ENCODE data around the gene ADAMTS20.
A peak's percentile ranks its signal among the peaks of the same experiment; 100 is the strongest.

Gene ADAMTS20

DNA sequence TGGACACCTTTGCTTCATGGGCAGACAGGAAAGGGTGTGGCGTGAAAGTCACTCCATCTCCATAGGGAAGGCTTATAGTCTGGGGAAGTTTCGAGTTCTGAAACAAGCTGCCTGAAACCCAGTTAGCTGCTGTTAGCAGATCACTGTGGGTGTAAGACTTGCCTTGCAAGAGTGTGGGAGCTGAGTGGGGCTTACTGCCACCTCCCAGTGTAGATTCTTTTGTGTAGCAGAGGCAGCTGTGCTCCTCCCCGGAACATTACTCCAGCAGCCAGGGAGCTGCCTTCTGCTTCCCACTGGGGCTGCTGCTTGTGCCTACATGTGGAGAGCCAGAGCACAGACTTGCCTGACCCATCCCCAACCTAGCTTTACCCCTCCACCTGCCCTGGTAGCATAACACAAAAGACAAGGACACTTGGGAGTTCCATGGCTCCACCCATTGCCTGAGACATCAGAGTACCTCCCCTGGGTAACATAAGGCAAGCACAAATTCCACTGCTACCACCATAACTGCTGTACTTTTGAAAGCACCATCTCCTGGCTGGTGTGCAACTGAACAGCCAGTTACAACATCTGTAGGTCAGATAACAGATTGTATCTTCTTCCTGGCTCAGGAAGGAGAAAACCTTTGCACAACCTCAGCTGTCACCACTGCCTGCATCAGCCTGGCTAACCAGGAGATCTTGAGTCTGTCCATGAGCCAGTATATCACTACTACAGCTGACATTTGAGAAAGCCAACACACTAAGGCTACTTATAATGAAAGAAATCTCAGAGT, 69.5 kb downstream of the ADAMTS20 start:
- DNase-seq (ENCODE audit: low read depth) = no peak

DNA sequence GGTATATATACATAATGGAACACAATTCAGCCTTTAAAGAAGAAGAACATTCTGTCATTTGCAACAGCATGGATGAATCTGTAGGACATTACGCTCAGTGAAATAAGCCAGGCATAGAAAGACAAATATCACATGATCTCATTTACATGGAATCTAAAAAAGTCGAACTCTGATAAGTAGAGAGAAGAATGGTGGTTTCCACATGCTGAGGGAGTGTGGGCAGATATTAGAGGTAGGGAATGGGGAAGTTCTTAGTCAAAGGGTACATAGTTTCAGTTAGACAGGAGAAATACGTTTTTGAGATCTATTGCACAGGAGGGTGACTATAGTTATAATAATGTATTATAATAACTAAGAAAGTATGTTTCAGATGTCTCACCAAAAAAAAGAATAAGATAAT, 71.4 kb downstream of the ADAMTS20 start:
- DNase-seq (ENCODE audit: low read depth) = no peak

DNA sequence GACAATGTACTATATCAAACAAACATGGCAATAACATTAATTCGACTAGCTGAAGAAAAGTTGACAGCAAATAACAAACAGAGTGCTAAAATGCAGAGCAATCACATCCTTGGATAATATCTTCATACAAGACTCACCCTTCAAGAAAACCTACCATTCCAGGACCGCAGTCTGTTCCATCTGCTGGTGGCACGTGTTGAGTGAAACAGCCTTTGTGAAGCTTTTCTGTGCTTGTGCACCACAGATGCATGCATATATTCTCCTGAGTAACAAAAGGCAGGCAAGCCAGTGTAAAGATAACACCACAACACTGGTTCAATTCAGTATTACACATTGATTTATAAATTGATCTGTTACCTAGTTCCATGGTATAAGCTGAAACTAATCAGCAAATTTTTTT, 89.3 kb downstream of the ADAMTS20 start:
- DNase-seq (ENCODE audit: low read depth) = no peak

DNA sequence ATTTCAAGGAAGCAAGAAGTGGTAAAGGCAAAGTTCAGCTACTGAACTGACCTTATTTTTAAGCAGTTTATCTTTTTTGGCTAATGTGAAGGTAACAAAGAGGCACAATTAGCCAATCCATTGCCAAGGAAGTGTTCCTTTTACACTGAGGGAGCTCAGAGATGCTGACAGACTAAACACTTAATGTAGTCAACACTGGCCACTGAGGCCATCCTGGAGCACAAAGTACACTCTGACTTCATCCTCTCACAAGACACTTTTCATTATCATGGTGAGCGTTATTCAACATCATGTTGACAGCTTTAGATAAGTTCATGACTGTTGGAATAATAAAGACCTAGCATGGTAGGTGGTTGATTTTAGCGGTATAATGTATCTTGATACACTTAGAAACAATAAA, 89.9 kb downstream of the ADAMTS20 start:
- no peak for DNase-seq (ENCODE audit: low read depth)

DNA sequence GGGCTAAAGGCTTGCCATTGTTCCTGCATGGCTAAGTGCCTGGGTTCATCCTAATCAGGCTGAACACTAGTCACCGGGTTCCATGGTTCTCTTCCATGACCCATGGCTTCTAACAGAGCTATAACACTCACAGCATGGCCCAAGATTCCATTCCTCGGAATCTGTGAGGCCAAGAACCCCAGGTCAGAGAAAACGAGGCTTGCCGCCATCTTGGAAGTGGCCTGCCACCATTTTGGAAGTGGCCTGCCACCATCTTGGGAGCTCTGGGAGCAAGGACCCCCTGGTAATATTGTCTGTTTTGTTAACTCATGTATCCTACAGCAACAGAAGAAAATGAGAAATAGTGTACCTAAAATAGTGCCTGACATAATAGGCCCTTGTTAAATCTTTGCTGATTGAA, 92.7 kb downstream of the ADAMTS20 start:
- DNase-seq (ENCODE audit: low read depth) = no peak

DNA sequence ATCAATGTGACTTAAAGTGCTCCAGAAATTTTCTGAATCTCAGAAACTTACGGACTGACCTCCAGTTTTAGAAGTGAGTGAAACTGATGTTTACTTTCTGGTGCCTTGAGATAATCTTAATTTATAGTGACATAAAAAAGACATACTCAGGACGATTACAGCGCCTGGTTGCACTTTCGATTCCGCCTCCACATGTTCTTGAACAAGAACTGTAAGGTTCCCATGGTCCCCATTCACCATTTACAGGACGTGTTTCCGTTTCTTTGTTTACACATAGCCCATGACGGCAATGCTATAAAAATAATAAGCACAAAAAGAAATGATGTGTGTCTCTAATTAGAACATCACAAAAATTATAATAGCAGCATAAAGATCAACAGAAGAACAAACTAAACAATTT, 98.2 kb downstream of the ADAMTS20 start:
- no peak for DNase-seq (ENCODE audit: low read depth)

DNA sequence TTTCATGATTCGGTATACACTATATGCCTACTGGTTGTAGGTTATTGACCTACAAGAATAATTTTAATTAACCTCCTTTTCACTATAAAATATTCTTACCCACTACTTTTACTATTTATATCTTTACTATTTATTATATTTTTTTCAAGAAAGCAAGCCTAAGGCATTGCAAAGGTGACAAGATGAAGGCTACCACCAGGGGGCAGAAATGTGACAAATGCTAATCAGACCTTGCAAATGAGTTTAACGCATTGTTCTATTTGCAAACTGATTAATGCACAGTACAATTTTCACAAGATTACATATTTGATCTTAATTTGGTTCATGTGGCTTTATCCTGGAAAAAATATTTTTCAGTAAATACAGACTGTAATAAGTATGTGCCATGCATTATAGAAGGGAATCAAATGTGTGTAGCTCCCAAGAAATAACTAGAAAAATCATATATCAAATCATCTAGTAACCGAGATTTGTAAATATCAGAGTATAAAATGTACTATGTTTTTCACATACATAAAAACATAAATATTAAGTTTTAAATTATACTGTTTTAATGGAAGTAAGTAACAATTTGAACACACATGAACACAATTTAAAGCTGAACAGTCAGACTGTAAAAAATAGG, 107.0 kb downstream of the ADAMTS20 start:
- peak; percentile 27 for DNase-seq (ENCODE audit: low read depth)

DNA sequence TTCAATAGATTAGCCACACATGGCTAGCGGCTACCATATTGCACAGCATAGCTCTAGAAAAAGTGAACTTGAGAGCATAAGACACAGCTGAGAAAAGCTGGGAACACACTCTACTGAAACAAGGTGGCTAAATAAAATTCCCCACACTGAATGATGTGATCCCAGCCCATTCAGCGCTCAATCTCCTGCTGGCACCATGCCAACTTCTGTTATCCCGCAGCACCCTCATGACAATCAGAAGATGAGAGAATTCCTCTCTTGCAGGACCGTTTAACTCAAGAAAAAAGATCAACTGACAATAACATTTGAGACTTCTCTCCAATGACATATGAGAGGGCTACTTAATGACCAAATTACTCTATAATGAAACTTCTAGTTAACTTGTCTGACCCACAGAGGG, 115.4 kb downstream of the ADAMTS20 start:
- DNase-seq (ENCODE audit: low read depth) = no peak

DNA sequence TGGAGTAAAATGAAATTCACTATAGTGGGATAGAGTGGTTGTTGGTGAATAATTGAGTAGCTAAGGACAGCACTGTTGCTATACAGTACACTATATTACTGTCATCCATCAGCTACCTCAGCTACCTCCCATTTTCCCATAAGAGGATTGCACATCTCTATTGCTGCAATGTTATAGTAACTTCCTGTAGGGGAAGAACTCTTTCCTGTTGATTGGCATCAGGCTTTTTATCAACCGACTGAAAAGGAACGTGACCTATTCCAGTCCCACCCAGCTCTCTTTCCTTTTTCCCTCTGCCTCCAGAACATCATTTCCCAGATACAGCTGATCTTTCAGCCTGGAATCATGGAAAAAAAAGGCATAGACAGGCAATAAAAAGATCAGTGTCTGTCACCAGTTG, 117.4 kb downstream of the ADAMTS20 start:
- no peak for DNase-seq (ENCODE audit: low read depth)

DNA sequence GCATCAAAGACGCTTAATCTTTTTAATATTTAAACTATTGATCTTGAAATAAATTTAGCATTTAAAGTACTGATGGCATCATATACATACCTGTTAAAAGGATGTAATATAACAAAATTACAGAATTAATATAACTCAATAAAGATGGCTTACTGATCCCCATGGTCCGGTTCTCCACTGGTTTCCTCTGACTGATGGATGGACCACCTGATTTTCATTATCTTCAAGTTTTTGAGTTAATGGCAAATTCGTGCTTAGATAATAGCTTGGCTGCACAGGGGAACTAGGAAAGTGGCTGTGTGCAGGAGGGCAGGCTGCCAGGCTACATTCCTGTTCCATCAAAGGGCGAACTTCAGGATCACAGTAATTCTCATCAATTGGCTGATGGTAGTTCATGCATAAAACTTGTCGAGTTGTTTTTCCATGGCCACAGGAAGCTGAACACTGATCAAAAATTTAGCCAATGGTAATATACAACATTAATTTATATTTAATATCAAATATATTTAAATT, 123.9 kb downstream of the ADAMTS20 start:
- no peak for DNase-seq (ENCODE audit: low read depth)

DNA sequence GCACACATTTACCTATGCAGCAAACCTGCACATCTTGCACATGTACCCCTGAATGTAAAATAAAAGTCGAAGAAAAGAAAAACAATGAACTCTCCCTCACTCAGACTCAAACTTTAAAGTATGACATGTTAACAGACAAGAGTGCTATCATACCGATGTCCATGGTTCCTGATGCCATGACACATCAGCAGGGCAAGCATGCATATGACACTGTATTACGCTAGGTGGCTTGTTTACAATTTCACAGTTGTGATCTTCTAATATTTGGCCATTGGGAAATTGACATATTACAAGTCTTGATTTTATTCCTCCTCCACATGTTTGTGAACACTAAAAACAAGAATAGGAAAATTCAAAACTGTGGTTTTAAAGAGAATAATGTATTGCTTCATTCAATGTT, 126.6 kb downstream of the ADAMTS20 start:
- DNase-seq (ENCODE audit: low read depth) = no peak

DNA sequence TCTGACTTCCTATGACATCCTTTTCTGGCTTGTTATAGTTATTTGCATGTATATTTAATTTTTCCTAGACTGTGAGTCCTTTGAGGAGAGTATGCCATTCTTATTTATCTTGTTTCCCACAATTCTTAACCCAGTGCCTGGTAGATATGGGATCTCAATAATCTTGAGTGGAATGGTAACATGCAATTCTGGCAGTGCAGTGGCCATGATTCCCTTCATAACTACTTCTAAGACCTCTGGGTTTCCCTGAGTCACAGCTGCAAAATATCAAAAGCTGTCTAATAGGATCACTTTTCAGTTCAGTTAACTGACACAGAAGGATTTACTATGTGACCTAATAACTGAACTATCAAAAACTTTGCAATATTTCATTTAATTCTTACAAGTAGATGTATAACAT, 135.0 kb downstream of the ADAMTS20 start:
- DNase-seq (ENCODE audit: low read depth) = no peak

DNA sequence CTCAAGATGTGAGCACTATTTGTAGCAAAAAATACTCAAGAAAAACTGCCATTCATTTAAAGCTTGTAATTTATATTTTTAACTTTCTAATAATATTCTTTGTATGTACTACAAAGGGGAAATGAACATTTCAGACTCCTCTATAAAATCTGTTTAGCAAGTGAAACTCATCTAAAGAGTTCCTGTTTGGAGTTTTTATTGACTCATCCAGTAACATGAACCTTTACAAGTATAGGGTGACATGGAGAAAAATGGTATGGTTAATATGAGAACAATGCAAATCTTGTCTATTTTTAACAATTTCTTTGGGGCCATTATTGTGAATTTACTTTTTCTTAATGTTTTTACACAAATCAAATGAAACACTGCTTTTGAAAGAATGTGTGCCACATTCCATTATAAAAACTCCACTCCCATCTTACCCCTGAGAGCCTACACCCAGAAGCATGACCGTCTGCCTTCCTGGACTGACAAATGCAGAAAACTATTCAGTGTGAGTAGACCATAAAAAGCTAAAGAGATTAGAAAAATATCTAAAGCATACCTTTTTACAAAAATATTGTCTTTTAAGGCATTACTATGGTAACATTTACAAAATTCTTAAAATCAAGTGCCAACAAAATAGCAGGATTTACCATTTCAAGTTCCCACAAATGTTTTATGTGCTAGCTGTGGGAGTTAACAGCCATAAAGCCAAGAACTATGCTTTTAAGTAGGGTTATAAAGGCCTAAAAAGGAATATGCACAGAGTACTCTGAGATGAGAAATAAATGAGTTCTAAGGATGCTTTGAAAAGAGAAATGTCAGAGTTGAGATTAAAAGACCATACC, 144.0 kb downstream of the ADAMTS20 start:
- no peak for DNase-seq (ENCODE audit: low read depth)

DNA sequence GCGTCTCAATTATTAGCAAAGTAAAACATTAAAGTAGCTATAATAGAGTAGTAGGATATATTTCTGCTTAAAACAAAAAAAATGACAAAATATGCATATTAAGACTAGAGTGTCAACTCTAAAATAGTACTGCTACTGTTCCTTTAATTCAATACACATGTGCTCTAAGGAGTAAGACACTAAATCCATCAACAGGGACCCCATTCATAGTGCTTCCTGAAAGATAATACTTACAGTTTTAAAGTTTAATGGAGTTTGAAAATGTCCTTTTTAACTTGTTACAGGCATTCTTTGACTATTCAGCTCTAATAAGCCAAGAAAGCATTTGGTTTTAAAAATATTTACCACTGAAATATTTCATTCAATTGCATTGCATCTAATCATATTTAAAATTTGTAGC, 145.2 kb downstream of the ADAMTS20 start:
- no peak for DNase-seq (ENCODE audit: low read depth)

DNA sequence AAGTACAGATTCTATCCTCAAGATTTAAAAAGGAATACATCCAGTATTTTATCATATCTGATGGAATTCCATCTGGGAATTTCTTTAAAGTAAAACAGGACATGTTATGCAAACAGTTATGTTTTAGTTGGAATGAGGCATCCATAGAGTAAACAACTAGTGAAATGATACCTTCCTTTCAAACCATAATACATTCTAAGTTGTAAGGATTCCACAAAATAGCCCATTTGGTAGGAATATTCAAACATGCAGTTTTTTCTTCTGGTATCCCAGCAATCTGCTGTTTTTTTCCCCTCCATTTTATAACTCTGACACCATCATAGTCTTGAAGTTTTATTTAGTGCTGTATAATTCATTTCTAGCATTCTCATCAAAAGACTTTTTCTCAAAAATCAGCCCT, 149.6 kb downstream of the ADAMTS20 start:
- DNase-seq (ENCODE audit: low read depth) = no peak

DNA sequence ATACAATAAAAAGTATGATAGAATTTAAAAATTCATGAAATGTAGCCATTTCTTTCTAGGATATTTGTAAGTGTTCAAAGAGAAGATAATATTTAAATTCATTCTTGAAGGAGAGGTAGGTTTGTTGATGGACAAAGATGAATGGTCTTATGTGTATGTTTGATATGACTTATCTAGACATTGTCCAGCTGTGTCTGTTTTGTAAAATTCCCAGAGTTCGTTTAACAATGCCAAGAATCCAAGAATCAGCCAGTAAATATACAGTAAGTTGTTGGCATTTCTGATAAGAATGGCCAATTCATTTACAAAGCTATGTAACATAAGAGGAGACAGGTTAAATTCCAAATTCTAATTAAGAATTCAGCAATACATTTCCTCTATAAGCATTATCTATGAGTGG, 150.9 kb downstream of the ADAMTS20 start:
- no peak for DNase-seq (ENCODE audit: low read depth)

DNA sequence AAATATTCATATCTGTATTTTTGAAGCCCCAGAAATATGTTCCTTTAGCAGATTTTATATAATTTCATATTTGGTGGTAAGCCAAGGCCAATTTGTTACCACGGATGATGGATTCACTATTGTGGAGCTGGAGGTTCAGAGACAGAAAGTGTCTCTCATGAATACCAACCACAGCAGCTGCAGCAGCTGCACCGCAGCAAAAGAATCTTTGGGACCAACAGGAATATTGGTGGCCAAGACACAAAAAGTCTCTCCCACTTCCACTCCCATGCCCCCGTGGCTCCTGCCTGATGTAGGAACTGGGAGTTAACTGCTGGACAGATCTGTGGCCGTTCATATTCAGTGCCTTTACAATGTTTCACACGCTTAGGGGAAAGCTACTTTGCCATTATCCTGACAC, 155.3 kb downstream of the ADAMTS20 start:
- no peak for DNase-seq (ENCODE audit: low read depth)

DNA sequence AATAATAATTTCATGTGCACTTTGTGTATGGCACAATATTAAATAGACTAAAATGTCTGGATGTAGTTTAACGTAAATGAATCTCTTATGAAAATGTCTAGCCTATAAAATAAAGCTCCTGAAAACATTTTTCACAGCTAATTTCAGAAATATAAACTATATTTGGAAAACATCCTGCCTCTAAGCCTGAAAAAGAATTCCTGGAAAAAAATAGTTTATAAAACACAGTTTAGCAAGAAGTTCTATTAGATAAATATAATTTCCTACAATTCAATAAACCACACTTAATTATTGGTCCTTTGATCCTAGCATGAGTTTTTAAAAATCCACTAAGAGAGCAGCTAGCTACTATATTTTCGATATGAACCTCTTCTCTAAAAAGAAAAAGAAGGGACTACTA, 159.9 kb downstream of the ADAMTS20 start:
- DNase-seq (ENCODE audit: low read depth) = no peak

DNA sequence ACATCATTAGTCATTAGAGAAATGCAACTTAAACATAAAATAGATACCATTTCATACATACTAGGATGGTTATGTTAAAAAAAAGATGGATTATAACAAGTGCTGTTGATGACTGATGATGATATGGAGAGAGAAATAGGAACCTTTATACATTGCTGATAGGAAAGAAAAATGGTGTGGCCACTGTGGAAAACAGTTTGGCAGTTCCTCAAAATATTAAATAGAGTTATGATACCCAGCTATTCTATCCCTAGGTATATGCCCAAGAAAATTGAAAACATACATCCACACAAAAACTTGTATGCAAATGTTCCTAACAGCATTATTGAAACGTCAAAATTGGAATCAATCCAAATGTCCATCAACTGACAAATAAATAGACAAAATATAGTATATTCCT, 170.1 kb downstream of the ADAMTS20 start:
- no peak for DNase-seq (ENCODE audit: low read depth)

DNA sequence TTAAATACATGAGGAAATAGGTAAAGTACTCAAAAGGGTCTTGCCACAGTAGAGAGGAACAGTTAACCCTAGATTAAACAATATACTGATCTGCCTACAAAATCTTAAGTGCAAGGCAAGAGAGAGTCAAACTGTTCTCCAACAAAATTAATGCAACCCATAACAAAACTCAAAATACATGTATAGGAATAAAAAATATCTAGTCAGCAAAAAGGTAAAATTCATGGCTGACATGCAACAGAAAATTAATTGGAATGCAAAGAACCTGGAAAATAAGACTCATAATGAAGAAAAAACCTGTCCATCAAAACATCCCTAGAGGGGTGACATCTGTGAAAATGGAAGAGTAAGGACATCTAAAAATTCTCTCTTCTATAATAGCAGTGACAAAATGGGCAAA, 173.6 kb downstream of the ADAMTS20 start:
- DNase-seq (ENCODE audit: low read depth) = no peak

DNA sequence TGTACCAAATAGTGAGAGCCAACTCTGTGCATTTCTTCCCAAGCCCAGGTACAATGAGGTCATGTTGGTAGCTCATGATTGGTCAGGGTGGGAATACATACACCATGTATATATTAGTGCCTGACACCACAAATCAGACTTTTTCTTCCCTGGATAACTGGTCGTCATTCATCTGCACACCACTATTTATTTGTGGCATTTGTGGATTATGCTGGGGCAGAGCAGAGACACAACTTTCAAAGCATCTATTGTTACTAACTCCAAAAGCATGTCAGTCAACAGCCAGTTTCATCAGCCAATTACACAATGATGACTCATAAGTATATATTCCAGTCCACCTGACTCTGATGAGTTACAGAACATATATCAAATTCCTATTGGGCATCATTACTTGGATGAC, 181.7 kb downstream of the ADAMTS20 start:
- no peak for DNase-seq (ENCODE audit: low read depth)

DNA sequence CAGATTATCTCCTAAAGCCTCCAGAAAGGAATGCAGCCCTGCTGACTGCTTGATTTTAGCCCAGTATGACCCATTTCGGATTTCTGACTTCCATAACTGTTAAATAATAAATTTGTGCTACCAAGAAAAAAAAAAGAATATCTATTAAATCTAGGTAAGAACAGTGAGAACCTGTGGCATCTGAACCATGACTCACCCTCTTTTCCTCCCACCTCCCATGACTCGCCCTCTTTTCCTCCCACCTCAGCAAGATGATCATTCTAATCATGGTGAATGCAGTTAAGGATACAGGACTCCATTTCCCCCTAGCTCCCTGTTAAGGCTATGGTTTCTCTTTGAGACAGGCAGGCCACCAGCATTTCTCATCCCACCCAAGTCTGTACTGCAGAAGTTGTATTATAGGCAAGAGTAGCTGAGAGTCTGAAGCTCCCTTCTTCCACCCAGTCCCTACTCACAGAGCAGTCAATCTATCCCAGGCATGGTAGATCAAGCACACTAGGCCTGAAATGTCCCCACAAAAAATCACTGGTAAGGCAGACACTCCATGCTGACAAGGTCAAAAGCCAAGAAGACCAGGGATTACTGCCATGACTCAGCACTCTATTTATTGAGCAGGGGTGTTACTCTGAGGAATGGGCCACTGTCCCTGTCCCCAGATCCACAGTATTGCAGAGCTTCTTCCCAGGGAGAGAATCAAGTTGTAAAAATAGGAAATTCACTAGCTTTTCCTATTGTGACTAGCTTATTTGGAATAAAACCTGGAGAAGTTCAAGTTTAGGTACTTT, 188.9 kb downstream of the ADAMTS20 start:
- no peak for DNase-seq (ENCODE audit: low read depth)

All from stimulated activated CD8-positive, alpha-beta memory T cell treated with anti-CD3 and anti-CD28 coated beads, Interleukin-7, amount 100 ng/mL, for 24 hours (primary cell).